Measurements from ENCODE around the gene MYH14. TPM values are rescaled to one million over a fixed set of nuclear protein-coding genes. Genes with fewer than 3 reads are reported as not detected.

The MYH14 gene
- total and polyA plus RNA-seq, 9 donors, result 0.23 to 82.1 (median 3.2) TPM

DNA sequence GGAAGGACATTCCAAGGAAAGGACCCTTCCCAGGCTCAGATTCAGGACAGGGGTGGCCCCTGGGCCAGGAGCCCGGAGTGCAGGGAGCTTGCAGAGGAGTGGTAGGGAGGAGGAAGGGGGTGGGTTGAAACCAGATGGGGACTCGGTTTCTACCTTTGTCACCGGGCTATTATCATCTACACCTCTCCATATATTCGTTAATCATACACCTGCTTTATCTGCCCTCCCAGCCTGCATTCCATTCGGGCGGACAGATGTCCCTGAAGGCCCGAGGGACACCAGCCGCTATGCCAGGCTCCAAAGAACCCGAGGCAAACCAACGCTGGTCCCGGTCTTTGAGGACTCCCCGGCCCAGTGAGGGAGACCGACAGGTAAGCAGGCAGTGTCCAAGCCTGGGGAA, 15.5 kb upstream of the MYH14 start:
- Histone ChIP-seq H3K4me1 (ENCODE audit: insufficient read depth) (no peaks in the 10 kb centered on the region), H3K9me3 (no peaks in the 10 kb centered on the region), H3K36me3 (no peaks in the 10 kb centered on the region), H3K27ac (no peak overlapping the region), H3K4me3 (no peak overlapping the region), H3K27me3 (no peaks in the 10 kb centered on the region)
- intact Hi-C loops (cut with DNase I), result no loop called here
- TF ChIP-seq, protein P1, sequence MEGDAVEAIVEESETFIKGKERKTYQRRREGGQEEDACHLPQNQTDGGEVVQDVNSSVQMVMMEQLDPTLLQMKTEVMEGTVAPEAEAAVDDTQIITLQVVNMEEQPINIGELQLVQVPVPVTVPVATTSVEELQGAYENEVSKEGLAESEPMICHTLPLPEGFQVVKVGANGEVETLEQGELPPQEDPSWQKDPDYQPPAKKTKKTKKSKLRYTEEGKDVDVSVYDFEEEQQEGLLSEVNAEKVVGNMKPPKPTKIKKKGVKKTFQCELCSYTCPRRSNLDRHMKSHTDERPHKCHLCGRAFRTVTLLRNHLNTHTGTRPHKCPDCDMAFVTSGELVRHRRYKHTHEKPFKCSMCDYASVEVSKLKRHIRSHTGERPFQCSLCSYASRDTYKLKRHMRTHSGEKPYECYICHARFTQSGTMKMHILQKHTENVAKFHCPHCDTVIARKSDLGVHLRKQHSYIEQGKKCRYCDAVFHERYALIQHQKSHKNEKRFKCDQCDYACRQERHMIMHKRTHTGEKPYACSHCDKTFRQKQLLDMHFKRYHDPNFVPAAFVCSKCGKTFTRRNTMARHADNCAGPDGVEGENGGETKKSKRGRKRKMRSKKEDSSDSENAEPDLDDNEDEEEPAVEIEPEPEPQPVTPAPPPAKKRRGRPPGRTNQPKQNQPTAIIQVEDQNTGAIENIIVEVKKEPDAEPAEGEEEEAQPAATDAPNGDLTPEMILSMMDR (IDR thresholded peaks at IDR 0.05), result no peak
- TF ChIP-seq EP300 (IDR thresholded peaks at IDR 0.05) (no peak), POLR2A (IDR thresholded peaks at IDR 0.05) (no peak)
- 74 to 77% (median 77%) methylated on average over 13 of the region's 13 CpGs for whole genome bisulfite sequencing, 3 donors
- no peak for DNase-seq

DNA sequence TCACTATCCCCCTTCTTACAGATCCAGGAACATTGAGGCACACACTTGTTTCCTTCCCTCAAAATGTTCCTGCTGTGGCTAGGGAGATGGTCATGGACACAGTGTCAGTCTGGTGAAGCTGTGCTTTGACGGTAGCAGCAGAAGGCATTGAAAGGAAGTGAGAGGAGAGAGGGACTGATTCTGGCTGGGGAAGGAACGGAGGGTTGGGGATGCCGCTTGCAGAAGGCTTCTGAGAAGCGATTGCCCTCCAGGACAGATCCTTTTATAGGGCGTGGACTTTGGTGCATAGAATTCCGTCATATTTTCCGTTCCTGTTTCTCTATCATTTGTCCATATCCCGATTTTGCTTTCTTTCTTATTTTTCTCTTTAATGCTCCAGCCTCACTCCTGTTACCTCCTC, 14.1 kb upstream of the MYH14 start:
- TF ChIP-seq EP300 (IDR thresholded peaks at IDR 0.05) (no peak), POLR2A (IDR thresholded peaks at IDR 0.05) (no peak)
- TF ChIP-seq, protein P1 (IDR thresholded peaks at IDR 0.05), result no peak
- Histone ChIP-seq H3K36me3 (no peaks in the 10 kb centered on the region), H3K9me3 (no peaks in the 10 kb centered on the region), H3K27me3 (no peaks in the 10 kb centered on the region), H3K4me3 (no peak overlapping the region), H3K4me1 (ENCODE audit: insufficient read depth) (no peaks in the 10 kb centered on the region), H3K27ac (no peak overlapping the region)
- no peak for DNase-seq
- WGBS, 3 donors, result 66 to 74% (median 68%) methylated on average over 8 of the region's 8 CpGs
- intact Hi-C loops (cut with DNase I), result no loop called here

- no peaks in the 10 kb centered on the region for H3K36me3 ChIP-seq
- DNase-seq, result no peak
- H3K4me3 ChIP-seq, result no peak overlapping the region
- H3K4me1 ChIP-seq (ENCODE audit: insufficient read depth), result no peaks in the 10 kb centered on the region
- H3K9me3 ChIP-seq, result no peaks in the 10 kb centered on the region
- intact Hi-C loops (cut with DNase I), result no loop called here
- no peak overlapping the region for H3K27ac ChIP-seq
- TF ChIP-seq, protein P1 (IDR thresholded peaks at IDR 0.05), result no peak
- TF ChIP-seq EP300 (IDR thresholded peaks at IDR 0.05) (no peak), POLR2A (IDR thresholded peaks at IDR 0.05) (no peak)
- no peaks in the 10 kb centered on the region for H3K27me3 ChIP-seq
- 62 to 65% (median 64%) methylated on average over 8 of the region's 8 CpGs for WGBS, 3 donors
These were observed 13.0 kb upstream of the MYH14 start for GRCh38 chr19:50190439-50190891.

- 9 to 17% (median 12%) methylated on average over 4 of the region's 4 CpGs for WGBS, 3 donors
These were observed 12.2 kb upstream of the MYH14 start for GRCh38 chr19:50191216-50191615.

More at GRCh38 chr19:50191216-50191615, 12.2 kb upstream of the MYH14 start:
- Histone ChIP-seq H3K4me3 (no peak overlapping the region), H3K27ac (no peak overlapping the region), H3K36me3 (no peaks in the 10 kb centered on the region), H3K27me3 (no peaks in the 10 kb centered on the region), H3K4me1 (ENCODE audit: insufficient read depth) (no peaks in the 10 kb centered on the region), H3K9me3 (no peaks in the 10 kb centered on the region)
- no peak for DNase-seq
- TF ChIP-seq EP300 (IDR thresholded peaks at IDR 0.05) (no peak), POLR2A (IDR thresholded peaks at IDR 0.05) (no peak)
- TF ChIP-seq, protein P1 (IDR thresholded peaks at IDR 0.05), result no peak
- intact Hi-C loops (cut with DNase I), result no loop called here
